OCI-LY7 (cell line): ENCODE data around the gene KCNC1. TPM values are rescaled to one million over a fixed set of nuclear protein-coding genes. Genes with fewer than 3 reads are reported as not detected.

ENCODE experiments used
- BruUV-seq: library from RNA; stranded (reverse); fragments of 400-500 nt; replicated peaks from 2 replicates; lab custom pipeline; 2021; lab: Mats Ljungman, UMichigan
- CTCF ChIA-PET: fragments of 300-600 bp; sonication (Branson Sonifier 250); formaldehyde crosslinking; loops from one replicate; lab custom pipeline; 2022; ENCODE audit warnings: antibody characterized with exemption; ENCODE audit not compliant: unreplicated experiment; lab: Charles Lee
- POLR2A ChIA-PET: fragments of 300-600 bp; sonication (Branson Sonifier 250); formaldehyde crosslinking; loops from one replicate; lab custom pipeline; 2022; ENCODE audit warnings: antibody characterized with exemption; lab: Charles Lee
- DNase-seq: peaks from one replicate; pipeline ENCODE4 v3.0.0-alpha.2; 2015; ENCODE audit warnings: low spot score
- H2AFZ ChIP-seq: fragments of 200-600 bp; sonication (generic), shearing (Covaris generic); 2 replicates; pipeline ENCODE4 v1.6.1; 2014; ENCODE audit warnings: mild to moderate bottlenecking, antibody characterized with exemption, low read length, moderate library complexity
- H3K27ac ChIP-seq: fragments of 200-600 bp; sonication (generic); 2 replicates; pipeline ENCODE4 v1.5.1; 2014; ENCODE audit warnings: mixed run types, low read depth, mild to moderate bottlenecking, moderate library complexity, low read length, inconsistent platforms; ENCODE audit not compliant: poor library complexity, severe bottlenecking
- H3K36me3 ChIP-seq: fragments of 200-600 bp; sonication (generic); 2 replicates; pipeline ENCODE4 v1.6.1; 2014; ENCODE audit warnings: mild to moderate bottlenecking, antibody characterized with exemption, low read length, moderate library complexity, mixed read lengths; ENCODE audit not compliant: insufficient read depth
- H3K4me1 ChIP-seq: fragments of 200-600 bp; sonication (generic); 2 replicates; pipeline ENCODE4 v1.5.1; 2014; ENCODE audit warnings: mild to moderate bottlenecking, low read length; ENCODE audit not compliant: insufficient read depth, poor library complexity, severe bottlenecking
- H3K4me2 ChIP-seq: fragments of 200-600 bp; sonication (generic); 2 replicates; pipeline ENCODE4 v1.6.1; 2014; ENCODE audit warnings: mild to moderate bottlenecking, low read length
- H3K4me3 ChIP-seq: fragments of 200-600 bp; sonication (generic); 2 replicates; pipeline ENCODE4 v1.5.1; 2014; ENCODE audit warnings: mild to moderate bottlenecking, low read depth, low read length; ENCODE audit not compliant: poor library complexity, severe bottlenecking
- H3K79me2 ChIP-seq: fragments of 200-600 bp; sonication (generic); 2 replicates; pipeline ENCODE4 v1.6.1; 2016; ENCODE audit warnings: low read depth, mild to moderate bottlenecking, low read length, moderate library complexity, mixed read lengths; ENCODE audit not compliant: insufficient read depth
- H3K9me2 ChIP-seq: fragments of 200-600 bp; sonication (generic); 2 replicates; pipeline ENCODE4 v1.6.1; 2016; ENCODE audit warnings: mild to moderate bottlenecking, low read length, mixed read lengths; ENCODE audit not compliant: insufficient read depth
- H3K9me3 ChIP-seq: fragments of 200-600 bp; sonication (generic); 2 replicates; pipeline ENCODE4 v1.6.1; 2014; ENCODE audit warnings: mild to moderate bottlenecking, mixed run types, low read length, mixed read lengths
- H4K20me1 ChIP-seq: fragments of 200-600 bp; sonication (generic); 2 replicates; pipeline ENCODE4 v1.6.1; 2014; ENCODE audit warnings: mild to moderate bottlenecking, antibody characterized with exemption, low read length, moderate library complexity, mixed read lengths; ENCODE audit not compliant: insufficient read depth
- CTCF ChIP-seq: fragments of 200-600 bp; sonication (generic); conservative IDR thresholded peaks from 2 replicates; pipeline ENCODE4 v1.5.1; 2014; ENCODE audit warnings: mild to moderate bottlenecking, antibody characterized with exemption, low read length, moderate library complexity, mixed read lengths
- EZH2phosphoT487 ChIP-seq: fragments of 200-600 bp; sonication (generic); IDR thresholded peaks from 2 replicates; pipeline ENCODE4 v1.6.1; 2018; ENCODE audit warnings: low read depth, borderline replicate concordance, mild to moderate bottlenecking, mixed run types, antibody characterized with exemption, low read length, moderate library complexity, mixed read lengths
- intact Hi-C: fragments of 100-400 bp; cut with micrococcal nuclease; formaldehyde crosslinking; loops from one replicate; pipeline ENCODE4 v1.10.0; 2022; ENCODE audit not compliant: unreplicated experiment
- total RNA-seq, 2 experiments: library from RNA; depleted of rRNA in 1 of 2; stranded (reverse); fragments of >200 nt in 1 of 2; shearing (Covaris generic) in 1 of 2; gene quantifications; 2 replicates each; pipeline ENCODE4 v1.2.3, GENCODE V29; 2014 to 2022

The KCNC1 gene
- total RNA-seq, 2 experiments from 2014 or later: not detected

- POLR2A ChIA-PET: no interaction called here
- no peaks in the 10 kb centered on the region for H3K79me2 ChIP-seq
- H3K36me3 ChIP-seq: no peaks in the 10 kb centered on the region
- no peaks in the 10 kb centered on the region for H3K9me3 ChIP-seq
- no TSS peak for BruUV-seq
- H3K27ac ChIP-seq: no peak overlapping the region
- no peak for DNase-seq
- TF ChIP-seq EZH2phosphoT487 (no peak), CTCF (no peak)
- intact Hi-C loops: no loop called here
- CTCF ChIA-PET: no interaction called here
- H4K20me1 ChIP-seq: no peaks in the 10 kb centered on the region
- no peak overlapping the region for H2AFZ ChIP-seq
- H3K4me2 ChIP-seq: no peak overlapping the region
- no peaks in the 10 kb centered on the region for H3K9me2 ChIP-seq
- H3K4me3 ChIP-seq: no peak overlapping the region
- no peaks in the 10 kb centered on the region for H3K4me1 ChIP-seq
Observed at GRCh38 chr11:17773674-17774073, 39.1 kb downstream of the KCNC1 start.

- DNase-seq: no peak
- no peaks in the 10 kb centered on the region for H3K9me2 ChIP-seq
- H3K36me3 ChIP-seq: no peaks in the 10 kb centered on the region
- no peaks in the 10 kb centered on the region for H4K20me1 ChIP-seq
- H3K4me3 ChIP-seq: no peak overlapping the region
- H3K79me2 ChIP-seq: no peaks in the 10 kb centered on the region
- POLR2A ChIA-PET: no interaction called here
- H3K9me3 ChIP-seq: no peaks in the 10 kb centered on the region
- no TSS peak for BruUV-seq
- no peaks in the 10 kb centered on the region for H3K4me1 ChIP-seq
- H2AFZ ChIP-seq: no peak overlapping the region
- no peak overlapping the region for H3K4me2 ChIP-seq
- no peak overlapping the region for H3K27ac ChIP-seq
- TF ChIP-seq CTCF (no peak), EZH2phosphoT487 (no peak)
- CTCF ChIA-PET: no interaction called here
- intact Hi-C loops: no loop called here
Observed at GRCh38 chr11:17774232-17775034, 39.9 kb downstream of the KCNC1 start.

GRCh38 chr11:17775035-17775348 is 40.4 kb downstream of the KCNC1 start:
- no peaks in the 10 kb centered on the region for H3K9me2 ChIP-seq
- ChIA-PET POLR2A (no interaction called here), CTCF (no interaction called here)
- no peaks in the 10 kb centered on the region for H3K79me2 ChIP-seq
- H3K27ac ChIP-seq: no peak overlapping the region
- H3K4me1 ChIP-seq: no peaks in the 10 kb centered on the region
- no peak for DNase-seq
- no peaks in the 10 kb centered on the region for H4K20me1 ChIP-seq
- no peaks in the 10 kb centered on the region for H3K36me3 ChIP-seq
- no peak overlapping the region for H3K4me3 ChIP-seq
- H3K9me3 ChIP-seq: no peaks in the 10 kb centered on the region
- no TSS peak for BruUV-seq
- intact Hi-C loops: no loop called here
- H3K4me2 ChIP-seq: no peak overlapping the region
- no peak overlapping the region for H2AFZ ChIP-seq
- TF ChIP-seq EZH2phosphoT487 (no peak), CTCF (no peak)
